GM10248 (cell line): ENCODE results near the gene MT1E.
"Not testable (repeated sequence)": the region's sequence is repeated elsewhere in the genome, so short reads cannot be mapped to it uniquely, and the experiment has no call there.

Source experiments
- CTCF ChIA-PET: fragments of 300-600 bp; sonication (Branson Sonifier 250); formaldehyde crosslinking; extraction: SDS; loops from one replicate; lab custom pipeline; 2021; ENCODE audit warnings: antibody characterized with exemption; lab: Yijun Ruan, JAX
- POLR2A ChIA-PET: fragments of 350-650 bp; sonication (Branson Sonifier 250); formaldehyde crosslinking; extraction: SDS; loops from one replicate; lab custom pipeline; 2020; ENCODE audit warnings: antibody characterized with exemption; lab: Yijun Ruan, JAX
- DNase-seq: peaks from one replicate; pipeline ENCODE4 v3.0.0; 2012; ENCODE audit errors: extremely low spot score
- CTCF ChIP-seq: IDR thresholded peaks from 2 replicates; pipeline ENCODE4 v1.5.1; 2012; ENCODE audit warnings: mild to moderate bottlenecking, low read depth; ENCODE audit errors: extremely low read depth, missing control alignments, control extremely low read depth

Gene MT1E

GRCh38 chr16:56614549-56614991, 11.0 kb upstream of the MT1E start:
- DNase-seq: no peak
- no peak for TF ChIP-seq CTCF
- ChIA-PET CTCF (interaction anchor here (0.6 to 1.0 kb wide), 2 partner anchors 9 to 38 kb away, joined by 3 read pairs; no protein-coding TSS in a partner anchor), POLR2A (no interaction called here)

GRCh38 chr16:56615353-56615752, 10.2 kb upstream of the MT1E start:
- ChIA-PET POLR2A (no interaction called here), CTCF (interaction anchor here (0.6 to 1.0 kb wide), 2 partner anchors 8 to 39 kb away, joined by 3 read pairs; no protein-coding TSS in a partner anchor)
- TF ChIP-seq CTCF: no peak
- no peak for DNase-seq

GRCh38 chr16:56616608-56617211, 8.9 kb upstream of the MT1E start:
- POLR2A ChIA-PET: interaction anchor here (0.6 kb wide), 1 partner anchor 9 kb away, joined by 3 read pairs; the partner anchor contains the start of gene MT1E
- CTCF ChIA-PET: interaction anchor here (1.0 to 1.4 kb wide), 2 partner anchors 10 to 16 kb away, joined by 3 to 4 read pairs; partner anchors contain the start of gene MT1E
- TF ChIP-seq CTCF: no peak
- no peak for DNase-seq

- CTCF ChIA-PET: interaction anchor here (0.8 to 1.4 kb wide), 3 partner anchors 9 to 85 kb away, joined by 3 to 4 read pairs (median 4); partner anchors contain the start of gene MT1E
- POLR2A ChIA-PET: interaction anchor here (0.6 kb wide), 1 partner anchor 8 kb away, joined by 3 read pairs; the partner anchor contains the start of gene MT1E
Measured at GRCh38 chr16:56617212-56618085, 8.1 kb upstream of the MT1E start.

GRCh38 chr16:56618138-56618537, 7.4 kb upstream of the MT1E start:
- POLR2A ChIA-PET: no interaction called here
- CTCF ChIA-PET: interaction anchor here (1.0 to 1.4 kb wide), 2 partner anchors 8 to 18 kb away, joined by 3 to 4 read pairs; partner anchors contain the start of gene MT1E
- no peak for TF ChIP-seq CTCF
- no peak for DNase-seq

More at GRCh38 chr16:56617212-56618085, 8.1 kb upstream of the MT1E start:
- no peak for TF ChIP-seq CTCF
- DNase-seq: no peak

GRCh38 chr16:56620339-56620897, 5.2 kb upstream of the MT1E start:
- ChIA-PET POLR2A (no interaction called here), CTCF (interaction anchor here (1.1 to 1.3 kb wide), 2 partner anchors 8 to 10 kb away, joined by 3 read pairs; no protein-coding TSS in a partner anchor)
- no peak for TF ChIP-seq CTCF
- no peak for DNase-seq

GRCh38 chr16:56621665-56622445, 3.7 kb upstream of the MT1E start:
- DNase-seq, POLR2A ChIA-PET: not testable (repeated sequence)
- CTCF ChIA-PET: interaction anchor here (1.1 to 1.3 kb wide), 2 partner anchors 9 to 21 kb away, joined by 3 to 5 read pairs; no protein-coding TSS in a partner anchor

- not testable (repeated sequence) for DNase-seq
- CTCF ChIA-PET: interaction anchor here (0.8 to 1.9 kb wide), 8 partner anchors 8 to 79 kb away, joined by 3 to 5 read pairs (median 3); no protein-coding TSS in a partner anchor
Measured at GRCh38 chr16:56623184-56623583, 2.4 kb upstream of the MT1E start.

More at GRCh38 chr16:56623184-56623583, 2.4 kb upstream of the MT1E start:
- POLR2A ChIA-PET: interaction anchor here (0.5 kb wide), 1 partner anchor 210 kb away, joined by 5 read pairs; no protein-coding TSS in a partner anchor
